CD4-positive, alpha-beta T cell treated with Interleukin-17A for 1 hour (primary cell): ENCODE results near the gene SNX6.
"Not testable (repeated sequence)": the region's sequence is repeated elsewhere in the genome, so short reads cannot be mapped to it uniquely, and the experiment has no call there.

Experiments used
- DNase-seq: peaks from one replicate; pipeline ENCODE4 v3.0.0-alpha.2; 2020

Gene SNX6

GRCh38 chr14:34520304-34520970 lies 109.5 kb downstream of the SNX6 start:
- not testable (repeated sequence) for DNase-seq
